HG02970 (cell line): Measurements from ENCODE around the gene FIBCD1.

ENCODE experiments used
- ATAC-seq: cut with Tn5 transposase; IDR thresholded peaks from one replicate; pipeline ENCODE4 v1.9.1; 2021; ENCODE audit warnings: mild to moderate bottlenecking, moderate library complexity, moderate number of reproducible peaks; ENCODE audit not compliant: unreplicated experiment, low FRiP score

Gene FIBCD1

DNA sequence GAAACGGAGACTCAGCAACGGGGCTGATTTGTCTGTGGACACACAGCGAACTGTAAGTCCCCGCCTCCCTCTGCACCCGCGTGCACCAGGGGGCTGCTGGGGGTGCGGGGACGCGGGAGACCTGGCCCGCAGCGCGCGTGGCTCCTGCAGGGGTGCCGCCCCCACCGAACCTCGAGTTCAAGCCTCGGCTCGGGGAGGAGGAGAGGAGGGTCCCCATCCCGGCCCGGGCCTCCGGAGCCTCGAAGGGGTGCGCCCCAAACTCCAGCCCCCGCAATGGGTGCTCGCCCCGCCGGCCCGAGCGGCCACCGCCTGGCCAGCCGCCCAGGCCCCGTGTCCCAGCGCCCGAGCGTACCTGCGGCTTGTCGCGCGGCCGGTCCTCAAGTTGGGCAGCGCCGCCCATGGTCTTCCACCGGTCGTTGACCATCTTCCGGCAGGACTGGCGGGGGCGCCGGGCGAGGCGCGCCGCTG lies 829 bp downstream of the FIBCD1 start:
- ATAC-seq: no peak

DNA sequence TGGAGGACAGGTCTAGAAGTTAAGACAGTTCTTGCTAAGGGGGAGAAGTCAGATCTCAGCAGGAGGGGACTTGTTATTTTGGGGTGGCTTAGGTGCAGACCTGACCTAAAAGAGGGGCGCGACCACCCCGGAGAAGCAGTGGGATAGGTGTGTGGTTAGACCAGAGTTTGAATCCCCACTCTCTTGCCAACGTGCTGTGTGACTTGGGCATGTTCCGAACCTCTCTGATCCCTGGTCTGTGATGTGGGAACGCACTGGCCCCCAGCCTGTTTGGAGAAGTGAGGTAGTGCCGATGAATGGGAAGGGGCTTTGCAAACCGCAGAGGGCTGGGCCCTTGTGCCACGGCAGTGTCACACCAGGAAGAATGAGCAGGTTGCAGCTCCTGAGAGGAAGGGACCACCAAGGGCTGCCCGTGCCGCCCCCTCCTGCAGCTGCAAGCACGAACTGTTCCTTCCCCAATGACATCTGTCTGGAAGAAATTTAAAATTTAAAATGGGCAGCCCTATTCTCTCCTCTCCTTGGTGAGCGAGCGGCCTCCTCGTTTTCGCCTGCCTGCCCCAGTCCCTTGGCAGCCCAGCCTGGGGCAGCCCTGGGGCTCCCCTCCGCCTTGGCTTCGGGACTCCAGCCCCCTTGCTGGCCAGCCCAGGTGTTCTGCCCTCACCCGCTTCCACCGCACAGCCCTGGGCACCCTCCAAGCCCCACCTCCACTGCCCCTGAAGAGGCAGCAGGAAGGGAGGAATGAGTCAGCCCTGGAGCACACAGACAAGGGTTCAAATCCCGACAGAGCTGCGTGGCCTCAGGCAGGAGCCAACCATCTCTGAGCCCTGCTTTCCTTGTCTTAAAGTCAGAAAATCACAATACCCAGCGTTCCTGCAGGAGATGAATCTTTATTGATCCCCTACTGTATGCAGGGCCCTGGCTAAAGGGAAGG lies 1.6 kb downstream of the FIBCD1 start:
- ATAC-seq: no peak

DNA sequence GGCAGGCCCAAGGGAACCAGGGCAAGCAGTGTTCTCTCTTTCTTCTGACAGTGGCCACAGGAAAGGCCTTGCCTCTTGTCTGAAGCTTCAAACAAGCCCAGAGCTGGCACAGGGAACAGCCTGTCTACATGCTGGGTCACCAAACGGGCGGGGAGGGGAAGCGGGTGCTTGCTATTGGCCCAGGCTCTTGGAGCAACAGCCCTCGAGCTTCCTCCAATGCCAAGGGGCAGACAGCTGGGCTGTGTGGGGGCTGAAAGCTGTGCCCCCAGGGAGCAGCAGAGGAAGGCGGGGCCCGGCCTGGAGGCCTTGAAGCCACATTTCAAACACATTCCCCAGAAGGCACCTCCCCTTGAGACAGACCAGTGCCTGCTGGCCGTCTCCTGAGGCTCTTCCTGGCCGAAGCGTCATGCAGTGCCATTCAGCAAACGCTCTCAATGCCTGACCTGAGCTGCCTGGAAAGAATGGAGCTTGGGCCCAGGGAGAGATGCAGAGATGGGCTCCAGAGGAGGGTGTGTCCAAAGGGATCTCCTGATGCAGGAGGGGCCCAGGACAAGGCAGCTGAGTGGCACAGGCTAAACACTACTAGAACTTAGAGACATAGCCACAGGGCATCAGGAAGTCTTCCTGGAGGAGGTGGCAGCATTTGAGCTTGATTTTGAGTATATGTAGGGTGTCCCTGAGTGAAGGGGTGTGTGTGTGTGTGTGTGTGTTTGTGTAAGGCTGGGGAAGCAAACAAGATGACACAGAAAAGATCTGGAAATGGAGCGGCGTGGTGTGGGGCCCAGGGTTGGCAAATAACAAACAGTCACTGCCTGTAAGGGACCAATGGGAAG lies 2.5 kb downstream of the FIBCD1 start:
- no peak for ATAC-seq

DNA sequence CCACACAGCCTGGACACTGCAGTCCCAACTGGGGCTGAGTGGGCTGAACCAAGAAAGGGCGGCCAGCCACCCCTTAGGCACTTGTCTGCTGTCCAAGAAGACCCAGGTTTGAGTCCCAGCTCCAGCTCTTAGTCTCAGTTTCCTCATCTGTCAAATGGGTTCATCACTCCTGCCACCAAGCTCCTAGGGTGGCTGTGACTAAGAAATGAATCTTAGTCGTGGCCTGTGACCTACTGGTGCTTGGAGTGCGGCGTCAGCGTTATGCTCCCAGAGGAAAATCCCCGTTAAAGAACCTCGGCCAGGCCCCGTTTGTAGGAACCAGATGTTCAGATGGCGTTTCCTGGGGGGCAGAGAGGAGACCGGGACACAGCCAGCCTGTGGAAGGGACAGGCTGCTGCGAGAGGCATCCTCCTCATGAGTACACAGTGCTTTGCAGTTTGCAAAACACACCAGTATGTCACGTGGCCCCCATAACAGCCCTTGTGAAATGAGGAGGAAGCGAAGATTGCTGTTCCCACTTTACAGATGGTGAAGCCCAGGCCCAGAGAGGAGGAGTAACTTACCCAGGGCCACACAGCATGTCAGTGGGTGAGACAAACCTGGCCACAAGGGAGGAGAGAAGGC lies 3.3 kb downstream of the FIBCD1 start:
- ATAC-seq: no peak

DNA sequence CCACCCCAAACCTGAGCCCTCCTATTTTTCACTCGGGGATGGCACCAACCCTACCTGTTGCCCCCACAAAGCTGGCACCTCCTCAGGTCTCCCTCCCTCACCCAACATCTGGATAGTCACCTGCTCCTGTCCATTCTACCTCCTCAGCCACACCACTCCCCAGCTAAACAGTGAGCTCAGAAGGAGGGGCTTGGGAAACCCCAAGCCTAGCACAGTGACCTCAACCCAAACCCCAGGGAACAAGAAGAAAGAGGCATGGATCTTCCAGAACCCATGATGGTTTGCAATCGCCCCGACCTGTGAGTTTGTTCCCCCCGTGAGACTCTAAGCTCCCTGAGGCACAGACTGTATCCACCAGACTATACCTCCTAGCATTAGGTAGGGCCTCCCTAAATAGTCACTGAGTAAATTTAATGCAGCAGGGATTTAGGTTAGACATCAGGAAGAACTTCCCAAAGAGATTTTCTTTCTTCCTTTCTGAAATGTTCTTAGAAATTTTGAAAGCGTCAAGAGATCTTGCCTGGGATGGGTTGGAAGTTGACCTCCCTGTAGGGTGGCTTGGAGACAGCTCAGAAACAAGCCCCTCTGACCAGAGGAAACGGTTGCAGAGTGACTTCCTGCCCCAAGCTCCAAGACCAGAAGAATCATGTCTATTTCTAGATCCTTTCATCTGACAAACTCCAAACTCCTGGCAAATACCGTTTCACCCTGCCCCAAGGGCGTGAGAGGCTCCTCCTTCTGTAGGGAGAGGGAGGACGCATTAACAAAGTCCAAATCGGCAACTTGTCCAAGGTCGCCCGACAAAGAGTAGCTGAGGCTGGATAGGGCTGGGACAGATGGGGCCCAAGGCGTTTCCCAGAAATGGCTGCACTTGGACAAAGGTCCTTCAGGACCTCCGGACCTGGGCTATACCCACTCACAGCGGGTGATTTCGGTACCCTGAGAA lies 4.1 kb downstream of the FIBCD1 start:
- ATAC-seq: no peak

DNA sequence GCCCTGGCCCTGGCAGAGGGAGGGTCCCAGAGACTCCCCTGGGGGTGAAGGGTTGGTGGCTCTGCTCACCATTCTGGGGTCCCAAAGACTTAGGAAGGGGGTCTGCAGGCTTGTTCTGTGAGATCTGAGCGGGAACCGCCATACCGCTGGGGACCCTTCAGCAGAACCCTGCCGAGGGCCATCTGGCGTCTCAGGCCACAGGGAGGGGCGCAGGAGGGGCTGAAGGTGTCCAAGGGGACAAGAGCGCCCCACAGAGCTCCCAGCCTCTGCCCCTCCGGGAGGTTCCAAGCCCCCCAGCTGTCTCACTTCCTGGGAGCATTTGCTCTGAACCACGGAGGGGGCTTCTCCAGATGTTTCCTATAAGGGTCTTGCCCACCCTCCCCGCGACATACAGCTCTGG lies 4.8 kb downstream of the FIBCD1 start:
- ATAC-seq: no peak

DNA sequence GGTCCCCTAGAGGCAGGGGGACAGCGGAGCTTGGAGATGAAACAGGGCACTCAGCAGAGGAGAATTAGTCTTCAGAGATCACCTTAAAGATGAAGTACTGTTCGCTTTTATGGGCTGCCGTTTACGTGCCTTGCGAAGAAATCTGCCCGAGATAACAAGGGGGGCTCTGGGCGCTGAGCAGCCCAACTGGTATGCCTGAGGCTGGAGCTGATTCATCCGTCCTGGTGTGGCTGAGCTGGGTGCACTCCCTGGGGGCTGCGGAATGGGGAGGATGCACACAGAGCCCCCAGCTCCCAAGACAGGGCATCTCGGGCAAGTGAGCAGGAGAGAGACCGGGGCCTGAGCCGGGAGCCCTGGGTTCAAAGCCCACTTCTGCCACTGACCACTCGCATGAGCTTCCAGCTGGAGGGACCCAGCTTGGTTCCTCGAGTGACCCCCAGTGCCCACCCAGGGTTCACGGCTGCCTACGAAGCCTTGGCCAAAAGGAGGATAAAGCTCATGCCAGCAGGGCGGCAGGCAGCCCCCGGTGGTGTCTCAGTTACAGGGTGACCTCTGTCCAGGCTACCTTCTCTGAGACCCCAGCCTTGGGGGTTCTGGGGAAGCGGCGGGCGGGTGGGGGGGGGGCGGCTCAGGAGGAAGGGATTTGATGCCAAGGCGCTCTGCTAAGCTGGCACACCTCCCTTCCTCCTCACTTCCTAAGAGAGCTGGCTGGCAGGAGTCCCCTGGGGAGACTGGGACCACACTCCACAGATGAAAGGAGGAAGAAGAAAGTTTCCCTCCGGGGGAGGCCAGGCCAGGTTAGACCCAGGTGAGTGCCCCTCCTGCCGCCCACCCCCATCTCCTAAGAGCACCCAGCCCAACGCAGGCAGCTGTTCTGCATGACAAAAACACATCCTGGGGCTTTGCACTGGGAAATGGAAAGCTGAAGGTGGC lies 5.7 kb downstream of the FIBCD1 start:
- no peak for ATAC-seq

DNA sequence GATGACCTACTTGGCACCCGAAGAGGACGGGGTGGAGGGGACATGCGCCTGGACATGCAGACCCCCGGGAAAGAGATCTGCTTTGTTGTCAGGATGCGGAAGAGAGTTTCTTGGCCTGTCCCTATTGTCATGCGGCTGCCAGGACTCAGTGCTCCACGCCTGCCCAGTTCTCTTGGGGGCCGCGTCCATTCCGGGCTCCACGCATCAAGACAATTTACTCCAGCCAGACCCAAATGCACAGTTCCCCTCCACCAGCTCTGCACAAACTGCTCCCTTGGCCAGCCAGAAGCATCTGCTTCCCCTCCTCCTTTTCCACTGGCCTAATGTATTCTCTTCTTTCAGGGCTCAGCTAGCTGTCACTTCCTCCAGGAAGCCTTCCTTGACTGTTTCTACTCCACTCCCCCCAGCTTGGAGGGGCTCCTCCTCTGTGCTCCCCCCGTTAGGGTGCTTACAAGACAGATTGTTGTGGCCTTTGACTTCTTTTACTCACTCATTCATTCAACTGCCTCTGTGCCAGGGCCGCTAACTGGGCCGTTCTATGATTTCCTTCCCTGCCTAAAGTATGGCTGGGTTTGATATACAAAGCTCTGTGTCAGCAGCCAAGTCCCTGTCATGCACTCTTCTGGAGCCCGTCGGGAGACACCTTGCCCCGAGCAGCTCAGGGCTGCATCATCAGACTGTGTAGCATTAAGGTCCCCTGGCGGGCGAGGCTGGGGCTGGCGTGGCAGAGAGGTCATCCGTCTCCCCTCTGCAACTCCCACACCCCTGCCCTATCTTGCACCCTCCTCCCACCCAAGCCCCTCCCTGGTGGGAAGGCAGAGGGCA lies 6.6 kb downstream of the FIBCD1 start:
- ATAC-seq: no peak

DNA sequence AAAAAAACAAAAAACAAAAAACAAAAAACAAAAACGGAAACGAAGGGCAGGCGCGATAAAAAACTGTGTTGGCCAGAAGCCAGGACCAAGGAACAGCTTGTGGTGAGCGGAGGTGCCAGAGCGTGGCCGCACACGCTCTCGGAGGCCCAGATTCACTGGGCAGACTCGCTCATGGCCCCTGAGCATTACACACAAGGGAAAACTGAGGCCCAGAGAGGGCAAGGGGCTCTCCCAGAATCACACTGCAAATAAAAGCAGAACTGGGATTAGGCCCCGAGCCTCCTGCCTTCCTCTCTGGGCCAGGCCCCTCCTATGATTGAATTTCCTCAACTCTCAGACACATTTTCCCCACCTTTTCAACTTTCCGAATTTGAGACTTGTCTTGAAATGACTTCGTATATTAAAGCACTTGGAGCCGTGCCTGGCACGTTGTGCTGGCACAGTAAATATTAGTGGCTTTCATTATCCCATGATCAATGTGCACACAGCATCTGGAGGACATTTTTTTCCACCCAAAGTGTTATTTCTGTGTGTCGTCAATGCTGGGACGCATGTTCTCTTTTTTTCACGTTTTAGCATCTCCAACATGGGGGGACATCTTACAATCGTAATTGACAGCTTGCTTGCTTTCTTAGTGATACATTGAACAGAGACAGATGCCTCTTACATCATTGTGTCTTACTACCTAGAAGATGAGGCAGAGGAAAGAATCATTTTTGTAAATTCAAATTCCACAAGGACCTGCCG lies 7.4 kb downstream of the FIBCD1 start:
- no peak for ATAC-seq

DNA sequence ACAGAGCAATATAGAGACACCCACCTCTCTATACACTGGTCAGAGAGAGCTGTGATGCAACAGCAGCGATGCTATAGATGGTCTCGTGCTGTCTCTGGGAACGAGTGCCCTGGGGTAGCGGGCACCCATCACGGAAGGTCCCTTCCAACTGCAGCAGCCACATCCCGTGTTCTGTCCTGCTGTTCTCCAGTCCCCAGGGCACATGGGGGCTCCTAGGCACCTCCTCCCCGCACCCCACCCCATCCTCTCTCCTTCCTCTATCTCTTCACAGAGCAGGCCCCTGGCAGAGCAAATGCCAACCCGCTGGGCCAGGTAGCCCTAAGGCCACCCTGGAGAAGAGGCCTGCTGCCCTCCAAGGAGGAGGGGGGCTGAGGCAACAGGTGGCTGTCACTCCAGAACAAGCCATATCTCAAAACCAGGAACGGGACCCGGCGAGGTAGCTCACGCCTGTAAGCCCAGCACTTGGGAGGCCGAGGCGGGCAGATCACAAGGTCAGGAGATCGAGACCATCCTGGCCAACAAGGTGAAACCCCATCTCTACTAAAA lies 8.2 kb downstream of the FIBCD1 start:
- ATAC-seq: no peak

DNA sequence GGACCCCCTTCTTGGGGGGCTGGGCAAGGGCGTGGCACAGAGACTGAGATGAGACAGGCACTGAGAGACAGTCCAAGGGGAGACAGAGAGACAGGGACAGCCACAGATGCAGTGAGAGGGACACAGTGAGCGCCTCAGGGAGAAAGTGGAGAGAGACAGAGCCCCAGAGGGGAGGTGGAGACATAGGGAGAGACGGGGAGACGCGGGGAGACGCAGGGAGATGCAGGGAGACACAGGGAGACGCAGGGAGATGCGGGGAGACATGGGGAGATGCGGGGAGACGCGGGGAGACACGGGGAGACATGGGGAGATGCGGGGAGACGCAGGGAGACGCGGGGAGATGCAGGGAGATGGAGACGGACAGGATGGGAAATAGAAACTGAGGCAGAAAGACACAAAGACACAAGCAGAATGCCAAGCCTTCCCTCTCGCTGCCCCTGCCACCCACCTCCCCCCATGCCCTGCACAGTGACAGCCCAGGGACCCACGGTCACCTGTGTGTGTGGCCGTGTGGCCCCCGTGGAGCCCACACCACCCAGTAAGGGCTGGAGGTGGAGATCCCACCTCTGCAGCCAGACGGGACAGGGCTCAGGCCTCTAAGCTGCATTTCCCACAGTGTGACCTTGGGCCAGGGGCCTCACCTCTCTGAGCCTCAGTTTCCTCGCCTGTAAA lies 8.8 kb downstream of the FIBCD1 start:
- ATAC-seq: no peak

DNA sequence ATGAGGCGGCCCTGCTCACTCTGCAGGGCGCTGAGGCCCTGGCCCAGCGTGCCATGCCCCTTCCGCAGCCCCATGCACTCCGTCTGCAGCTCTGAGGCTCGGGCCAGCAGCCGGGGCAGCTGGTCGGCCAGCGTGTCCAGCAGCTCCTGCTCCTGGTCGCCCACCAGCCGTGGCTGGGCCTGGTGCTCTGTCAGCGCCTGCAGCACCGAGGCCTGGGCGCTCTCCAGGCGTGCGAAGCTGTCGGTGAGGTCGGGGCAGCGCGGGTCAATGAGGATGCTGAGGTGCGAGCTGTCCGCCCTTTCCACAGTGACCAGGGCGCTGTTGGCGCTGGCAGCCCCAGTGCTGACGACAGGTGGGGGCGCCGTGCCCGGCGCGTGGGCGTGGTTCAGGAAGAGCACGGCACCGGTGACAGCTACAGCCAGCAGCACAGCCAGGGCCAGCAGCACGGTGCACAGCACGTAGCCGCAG lies 9.4 kb downstream of the FIBCD1 start:
- ATAC-seq: no peak

DNA sequence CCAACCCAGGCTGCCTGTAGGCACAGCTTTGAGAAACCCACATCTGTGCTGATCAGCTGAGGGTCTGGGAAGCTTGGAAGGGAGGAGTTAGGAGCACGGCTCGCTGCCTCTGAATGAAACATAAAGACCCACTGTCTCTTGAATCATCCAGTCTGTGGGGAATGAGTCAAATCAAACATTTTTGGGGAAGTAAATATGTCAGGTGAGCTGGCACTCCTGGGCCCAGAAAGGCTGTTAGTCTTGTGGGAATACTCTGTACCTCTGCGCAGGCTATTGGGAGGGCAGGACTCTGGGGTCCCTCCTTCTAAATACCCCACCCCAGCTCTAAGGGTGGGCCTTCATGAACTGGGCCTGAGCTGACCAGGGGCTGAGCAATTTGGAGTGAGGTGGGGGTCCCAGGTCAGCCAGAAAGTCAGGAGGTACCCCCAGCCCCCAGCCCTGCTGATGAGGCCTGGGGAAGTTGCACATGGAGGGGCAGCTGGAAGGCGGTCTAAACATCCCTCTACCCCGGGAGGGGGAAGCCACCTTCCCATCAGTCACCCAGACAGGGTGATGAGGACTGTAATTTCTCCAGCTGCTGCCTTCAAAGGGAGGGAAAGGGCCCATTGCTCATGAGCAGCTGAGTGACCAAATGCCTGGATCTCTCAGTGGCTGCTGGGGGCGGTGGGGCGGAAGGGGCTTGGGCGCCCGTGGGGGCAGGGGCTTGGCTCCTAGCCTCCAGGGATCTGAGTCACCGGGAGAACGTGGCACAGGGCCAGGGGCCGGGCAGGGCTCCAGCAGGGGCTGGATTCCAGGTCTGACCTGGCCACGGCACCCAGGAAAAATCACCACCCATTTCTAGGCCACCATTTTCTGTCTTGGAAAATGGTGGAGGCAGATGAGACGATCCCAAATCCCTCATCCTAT lies 10.8 kb downstream of the FIBCD1 start:
- ATAC-seq: no peak

DNA sequence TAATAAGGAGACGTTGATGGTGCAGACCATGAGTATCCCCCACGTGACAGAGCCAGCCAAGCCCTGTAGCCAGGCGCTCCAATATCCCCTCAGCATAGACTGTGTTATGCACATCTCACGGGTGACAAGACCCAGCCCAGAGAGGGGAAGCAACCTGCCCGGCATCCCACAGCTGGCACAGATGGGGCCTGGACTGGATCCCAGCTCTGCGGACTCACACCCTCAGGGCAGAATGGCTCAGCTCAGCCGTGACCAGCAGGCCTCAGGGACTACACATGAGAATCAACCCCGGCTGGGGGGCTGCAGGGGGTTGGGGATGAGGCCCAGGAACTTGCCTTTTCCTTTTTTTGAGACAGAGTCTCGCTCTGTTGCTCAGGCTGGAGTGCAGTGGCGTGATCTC lies 11.7 kb downstream of the FIBCD1 start:
- no peak for ATAC-seq

DNA sequence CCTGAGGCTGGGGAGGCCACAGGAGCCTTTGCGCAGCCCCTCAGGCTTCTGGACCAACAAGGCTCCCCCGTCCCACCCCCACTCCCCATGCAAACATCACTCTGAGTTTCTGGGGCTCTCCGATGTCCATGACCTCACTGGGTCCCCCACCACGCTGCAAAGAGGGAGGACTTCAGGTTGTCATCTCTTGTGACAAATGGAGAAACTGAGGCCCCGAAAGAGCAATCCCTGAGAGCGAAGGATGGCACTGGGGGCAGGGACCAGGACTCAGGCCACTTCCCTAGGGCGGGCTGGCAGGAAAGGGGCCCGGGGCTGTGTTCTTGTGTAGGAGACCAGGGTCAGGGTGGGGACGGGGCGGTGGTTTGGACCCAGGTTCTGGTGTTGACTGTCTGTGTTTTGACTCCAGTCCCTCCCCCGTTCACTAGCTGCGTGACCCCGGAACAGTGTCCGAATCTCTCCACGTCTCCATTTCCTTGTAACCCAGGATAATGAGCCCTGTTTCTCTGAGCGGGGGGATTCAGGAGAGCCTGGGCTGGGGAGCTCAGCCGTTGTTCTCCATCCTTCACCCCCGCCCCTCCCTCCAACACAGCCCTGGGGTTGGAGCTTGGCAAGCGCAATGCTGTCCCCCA lies 13.9 kb downstream of the FIBCD1 start:
- no peak for ATAC-seq
